Lower leg skin (tissue), 3 donors: ENCODE data around the gene NEK4.

Experiments
- POLR2A ChIP-seq, 2 donors: fragments of 450-650 bp; IDR thresholded peaks; one replicate each; pipeline ENCODE4 v1.6.1; 2016 to 2017; ENCODE audit warnings: antibody characterized with exemption in 2 of 2, mild to moderate bottlenecking in 1 of 2, moderate library complexity in 1 of 2
- TF ChIP-seq, protein P1 (sequence below), 3 donors: fragments of 450-650 bp; IDR thresholded peaks; one replicate each; pipeline ENCODE4 v1.5.1; 2016; ENCODE audit warnings: antibody characterized with exemption in 3 of 3, mild to moderate bottlenecking in 3 of 3, moderate library complexity in 2 of 3

DNA sequence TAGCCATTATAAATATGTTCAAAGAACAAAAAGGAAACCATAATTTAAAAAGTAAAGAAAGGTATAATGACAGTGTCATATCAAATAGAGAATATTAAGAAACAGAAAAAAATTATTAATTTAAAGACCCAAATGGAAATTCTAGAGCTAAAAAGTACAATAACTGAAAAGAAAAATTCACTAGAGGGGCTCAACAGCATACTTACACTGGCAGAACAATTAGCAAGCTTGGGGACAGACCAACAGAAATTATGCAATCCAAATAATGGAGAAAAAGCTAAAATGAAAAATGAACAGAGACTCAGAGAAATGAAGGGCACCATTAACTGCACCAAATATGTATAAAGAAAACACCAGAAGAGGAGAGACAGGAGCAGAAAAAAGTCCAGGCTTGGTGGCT lies 51.1 kb downstream of the NEK4 start:
- no peak for TF ChIP-seq POLR2A (IDR thresholded peaks at IDR 0.05)
- TF ChIP-seq, protein P1, sequence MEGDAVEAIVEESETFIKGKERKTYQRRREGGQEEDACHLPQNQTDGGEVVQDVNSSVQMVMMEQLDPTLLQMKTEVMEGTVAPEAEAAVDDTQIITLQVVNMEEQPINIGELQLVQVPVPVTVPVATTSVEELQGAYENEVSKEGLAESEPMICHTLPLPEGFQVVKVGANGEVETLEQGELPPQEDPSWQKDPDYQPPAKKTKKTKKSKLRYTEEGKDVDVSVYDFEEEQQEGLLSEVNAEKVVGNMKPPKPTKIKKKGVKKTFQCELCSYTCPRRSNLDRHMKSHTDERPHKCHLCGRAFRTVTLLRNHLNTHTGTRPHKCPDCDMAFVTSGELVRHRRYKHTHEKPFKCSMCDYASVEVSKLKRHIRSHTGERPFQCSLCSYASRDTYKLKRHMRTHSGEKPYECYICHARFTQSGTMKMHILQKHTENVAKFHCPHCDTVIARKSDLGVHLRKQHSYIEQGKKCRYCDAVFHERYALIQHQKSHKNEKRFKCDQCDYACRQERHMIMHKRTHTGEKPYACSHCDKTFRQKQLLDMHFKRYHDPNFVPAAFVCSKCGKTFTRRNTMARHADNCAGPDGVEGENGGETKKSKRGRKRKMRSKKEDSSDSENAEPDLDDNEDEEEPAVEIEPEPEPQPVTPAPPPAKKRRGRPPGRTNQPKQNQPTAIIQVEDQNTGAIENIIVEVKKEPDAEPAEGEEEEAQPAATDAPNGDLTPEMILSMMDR (IDR thresholded peaks at IDR 0.05) = no peak
